ENCODE results near the gene DGKZ.

DGKZ gene

DNA sequence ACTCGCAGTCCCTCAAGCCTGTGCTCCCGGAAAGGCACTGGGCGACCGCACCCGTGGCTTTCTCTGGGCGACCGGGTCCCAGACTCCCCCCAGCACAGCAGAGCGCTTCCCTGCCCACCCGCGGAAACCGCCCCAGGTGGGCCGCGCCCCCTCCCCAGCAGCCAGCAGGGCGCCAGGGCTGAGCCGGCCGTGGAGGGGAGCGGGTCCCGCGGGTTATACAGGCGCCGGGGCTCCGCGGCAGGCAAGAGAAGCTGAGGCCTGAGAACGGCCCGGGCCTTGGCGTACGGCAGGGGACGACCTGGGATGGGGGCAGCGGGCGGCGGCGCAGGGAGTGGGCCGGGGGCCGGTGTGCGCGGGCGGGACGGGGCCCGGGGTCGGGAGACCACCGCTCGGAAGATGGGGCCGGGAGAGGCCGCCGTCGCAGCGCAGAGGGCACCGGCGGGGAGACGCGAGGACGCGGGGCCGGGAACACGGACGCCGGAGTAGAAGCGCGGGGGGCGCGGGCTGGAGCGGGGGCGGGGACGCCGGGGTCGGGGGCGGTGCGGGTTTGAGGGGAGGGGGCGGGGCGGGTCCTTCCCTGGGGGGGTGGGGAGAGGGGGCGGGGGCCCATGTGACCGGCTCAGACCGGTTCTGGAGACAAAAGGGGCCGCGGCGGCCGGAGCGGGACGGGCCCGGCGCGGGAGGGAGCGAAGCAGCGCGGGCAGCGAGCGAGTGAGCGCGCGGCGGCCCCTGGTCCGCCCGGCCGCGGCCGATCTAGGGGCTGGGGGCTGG lies 34.0 kb downstream of the DGKZ start, which contains the start of gene MDK:
TSS of gene MDK (plus strand) at position 622 of the 771 bp plus-strand sequence. CDS start 389 bp downstream, outside the sequence.
- Histone ChIP-seq H3K27me3 (ENCODE audit: low read depth, low read length) (no peaks in the 10 kb centered on the region), H3K79me2 (ENCODE audit: low read length) (no peaks in the 10 kb centered on the region), H3K4me2 (ENCODE audit: low read length) (peak within 1 kb of the TSS; percentile 98), H3K9me3 (ENCODE audit: insufficient read depth, low read length) (no peaks in the 10 kb centered on the region), H2AFZ (ENCODE audit: low read depth, low read length) (peak within 1 kb of the TSS; percentile 20; the same call in 1 of the 2 replicates), H3K9ac (ENCODE audit: low read length) (peak within 1 kb of the TSS; percentile 70), H3K27ac (ENCODE audit: low read length) (no peak within 1 kb of the TSS), H3K4me3 (ENCODE audit: low read length) (peak within 1 kb of the TSS; percentile 88), H4K20me1 (ENCODE audit: insufficient read depth, low read length) (no peaks in the 10 kb centered on the region), H3K4me1 (ENCODE audit: low read length) (peaks cover 3% of the 10 kb centered on the region; the same call in 1 of the 2 replicates), H3K36me3 (replicated peaks; ENCODE audit: low read depth, low read length) (peaks cover 3% of the 10 kb centered on the region)
- TF ChIP-seq, protein P1, sequence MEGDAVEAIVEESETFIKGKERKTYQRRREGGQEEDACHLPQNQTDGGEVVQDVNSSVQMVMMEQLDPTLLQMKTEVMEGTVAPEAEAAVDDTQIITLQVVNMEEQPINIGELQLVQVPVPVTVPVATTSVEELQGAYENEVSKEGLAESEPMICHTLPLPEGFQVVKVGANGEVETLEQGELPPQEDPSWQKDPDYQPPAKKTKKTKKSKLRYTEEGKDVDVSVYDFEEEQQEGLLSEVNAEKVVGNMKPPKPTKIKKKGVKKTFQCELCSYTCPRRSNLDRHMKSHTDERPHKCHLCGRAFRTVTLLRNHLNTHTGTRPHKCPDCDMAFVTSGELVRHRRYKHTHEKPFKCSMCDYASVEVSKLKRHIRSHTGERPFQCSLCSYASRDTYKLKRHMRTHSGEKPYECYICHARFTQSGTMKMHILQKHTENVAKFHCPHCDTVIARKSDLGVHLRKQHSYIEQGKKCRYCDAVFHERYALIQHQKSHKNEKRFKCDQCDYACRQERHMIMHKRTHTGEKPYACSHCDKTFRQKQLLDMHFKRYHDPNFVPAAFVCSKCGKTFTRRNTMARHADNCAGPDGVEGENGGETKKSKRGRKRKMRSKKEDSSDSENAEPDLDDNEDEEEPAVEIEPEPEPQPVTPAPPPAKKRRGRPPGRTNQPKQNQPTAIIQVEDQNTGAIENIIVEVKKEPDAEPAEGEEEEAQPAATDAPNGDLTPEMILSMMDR (IDR thresholded peaks at IDR 0.05; ENCODE audit: low read depth, low read length), result no peak
- TF ChIP-seq EZH2phosphoT487 (IDR thresholded peaks at IDR 0.05; ENCODE audit: low read depth), result no peak

DNA sequence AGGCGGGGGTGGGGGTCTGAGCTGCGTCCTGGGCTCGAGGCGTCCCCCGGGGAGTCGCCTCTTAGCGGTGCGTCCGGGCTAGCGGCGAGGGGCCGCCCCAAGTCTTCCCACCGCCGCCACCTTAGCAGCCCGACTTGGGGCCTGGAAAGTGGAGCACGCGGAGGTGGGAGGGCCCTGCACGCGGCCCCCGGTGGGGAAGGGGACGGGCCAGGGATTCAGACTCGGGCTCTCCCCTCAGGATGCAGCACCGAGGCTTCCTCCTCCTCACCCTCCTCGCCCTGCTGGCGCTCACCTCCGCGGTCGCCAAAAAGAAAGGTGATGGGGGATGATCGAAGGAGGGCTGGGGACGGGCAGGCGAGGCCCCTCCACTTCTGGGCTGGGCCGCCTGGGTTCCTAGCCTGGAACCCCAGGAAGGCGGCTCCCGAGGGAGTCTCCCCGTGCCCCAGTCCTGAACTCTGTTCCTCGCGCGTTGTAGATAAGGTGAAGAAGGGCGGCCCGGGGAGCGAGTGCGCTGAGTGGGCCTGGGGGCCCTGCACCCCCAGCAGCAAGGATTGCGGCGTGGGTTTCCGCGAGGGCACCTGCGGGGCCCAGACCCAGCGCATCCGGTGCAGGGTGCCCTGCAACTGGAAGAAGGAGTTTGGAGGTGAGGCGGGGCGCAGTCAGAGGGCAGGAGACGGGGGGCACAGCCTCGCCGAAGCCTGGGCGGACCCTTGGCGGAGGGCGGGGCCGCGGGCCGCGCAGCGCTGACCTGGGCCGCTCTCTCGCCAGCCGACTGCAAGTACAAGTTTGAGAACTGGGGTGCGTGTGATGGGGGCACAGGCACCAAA lies 34.8 kb downstream of the DGKZ start:
- TF ChIP-seq, protein P1 (IDR thresholded peaks at IDR 0.05; ENCODE audit: low read depth, low read length), result no peak
- no peak for TF ChIP-seq EZH2phosphoT487 (IDR thresholded peaks at IDR 0.05; ENCODE audit: low read depth)
- Histone ChIP-seq H3K4me1 (ENCODE audit: low read length) (peaks cover 3% of the 10 kb centered on the region; the same call in 1 of the 2 replicates), H3K79me2 (ENCODE audit: low read length) (no peaks in the 10 kb centered on the region), H3K4me3 (ENCODE audit: low read length) (peak overlapping the region; percentile 88), H3K4me2 (ENCODE audit: low read length) (peak overlapping the region; percentile 89), H2AFZ (ENCODE audit: low read depth, low read length) (peak overlapping the region; percentile 20; the same call in 1 of the 2 replicates), H3K27ac (ENCODE audit: low read length) (no peak overlapping the region), H3K9ac (ENCODE audit: low read length) (peak overlapping the region; percentile 64), H4K20me1 (ENCODE audit: insufficient read depth, low read length) (no peaks in the 10 kb centered on the region), H3K36me3 (replicated peaks; ENCODE audit: low read depth, low read length) (peaks cover 3% of the 10 kb centered on the region), H3K27me3 (ENCODE audit: low read depth, low read length) (no peaks in the 10 kb centered on the region), H3K9me3 (ENCODE audit: insufficient read depth, low read length) (no peaks in the 10 kb centered on the region)

DNA sequence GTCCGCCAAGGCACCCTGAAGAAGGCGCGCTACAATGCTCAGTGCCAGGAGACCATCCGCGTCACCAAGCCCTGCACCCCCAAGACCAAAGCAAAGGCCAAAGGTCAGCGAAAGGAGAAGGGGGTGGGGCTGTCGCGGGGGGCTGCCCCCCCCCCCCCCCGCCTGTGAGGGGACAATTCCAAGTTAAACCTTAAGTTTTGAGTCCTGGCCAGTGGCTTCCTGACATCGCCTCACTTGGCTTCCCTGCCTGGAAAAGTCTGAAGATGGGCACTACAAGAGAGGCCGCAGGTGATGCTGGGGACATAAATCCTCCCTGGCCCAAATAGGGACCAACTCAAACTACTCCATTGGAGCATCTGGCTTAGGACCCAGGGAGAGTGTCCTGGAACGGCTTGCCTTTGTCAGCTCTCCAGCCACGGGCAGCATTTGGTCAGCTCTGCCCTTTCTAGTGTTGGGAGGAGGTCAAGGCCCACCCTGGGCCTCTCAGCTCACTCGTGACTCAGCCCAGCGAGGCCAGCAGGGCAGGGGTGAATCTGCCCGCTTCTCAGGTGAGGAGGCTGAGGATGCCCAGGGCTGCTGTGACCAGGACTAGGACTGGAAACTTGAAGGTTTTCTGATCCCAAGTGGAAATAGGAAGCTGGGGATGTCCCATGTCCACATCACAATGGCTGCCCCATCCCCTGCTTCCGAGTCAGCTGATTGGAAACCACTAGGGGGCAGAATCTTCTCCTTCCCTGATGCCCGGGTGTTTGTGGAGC lies 35.6 kb downstream of the DGKZ start:
- no peaks in the 10 kb centered on the region for H3K9me3 ChIP-seq (ENCODE audit: insufficient read depth, low read length)
- no peak overlapping the region for H2AFZ ChIP-seq (ENCODE audit: low read depth, low read length)
- peak overlapping the region; percentile 88; the same call in 1 of the 2 replicates for H3K4me3 ChIP-seq (ENCODE audit: low read length)
- H3K4me1 ChIP-seq (ENCODE audit: low read length), result peaks cover 3% of the 10 kb centered on the region; the same call in 1 of the 2 replicates
- H3K27ac ChIP-seq (ENCODE audit: low read length), result no peak overlapping the region
- H3K36me3 ChIP-seq (replicated peaks; ENCODE audit: low read depth, low read length), result no peaks in the 10 kb centered on the region
- TF ChIP-seq EZH2phosphoT487 (IDR thresholded peaks at IDR 0.05; ENCODE audit: low read depth), result no peak
- TF ChIP-seq, protein P1 (IDR thresholded peaks at IDR 0.05; ENCODE audit: low read depth, low read length), result peak; percentile 60
- H4K20me1 ChIP-seq (ENCODE audit: insufficient read depth, low read length), result no peaks in the 10 kb centered on the region
- H3K9ac ChIP-seq (ENCODE audit: low read length), result no peak overlapping the region
- H3K27me3 ChIP-seq (ENCODE audit: low read depth, low read length), result no peaks in the 10 kb centered on the region
- H3K4me2 ChIP-seq (ENCODE audit: low read length), result peak overlapping the region; percentile 89; the same call in 1 of the 2 replicates
- no peaks in the 10 kb centered on the region for H3K79me2 ChIP-seq (ENCODE audit: low read length)

Data from OCI-LY3 (cell line).